Mucosa of stomach (tissue), 1 donor: ENCODE measurements around the gene STEAP2.
A peak's percentile ranks its signal among the peaks of the same experiment; 100 is the strongest.

ENCODE experiments used
- H3K27me3 ChIP-seq: one replicate; pipeline ENCODE4 v1.7.0; 2013; ENCODE audit warnings: mild to moderate bottlenecking, low read length; ENCODE audit not compliant: control insufficient read depth, insufficient read depth
- H3K36me3 ChIP-seq: one replicate; pipeline ENCODE4 v1.7.0; 2013; ENCODE audit warnings: low read length; ENCODE audit not compliant: control insufficient read depth, insufficient read depth
- H3K4me1 ChIP-seq: one replicate; pipeline ENCODE4 v1.7.0; 2013; ENCODE audit warnings: mild to moderate bottlenecking, low read length; ENCODE audit not compliant: control insufficient read depth, insufficient read depth
- H3K4me3 ChIP-seq: one replicate; pipeline ENCODE4 v1.7.0; 2013; ENCODE audit warnings: low read length
- H3K9ac ChIP-seq: one replicate; pipeline ENCODE4 v1.7.0; 2013; ENCODE audit warnings: mild to moderate bottlenecking, low read length, moderate library complexity
- H3K9me3 ChIP-seq: one replicate; pipeline ENCODE4 v1.7.0; 2013; ENCODE audit warnings: mild to moderate bottlenecking, low read length, moderate library complexity; ENCODE audit not compliant: control insufficient read depth
- donor health status: Pancreatic carcinoma.

Gene STEAP2

DNA sequence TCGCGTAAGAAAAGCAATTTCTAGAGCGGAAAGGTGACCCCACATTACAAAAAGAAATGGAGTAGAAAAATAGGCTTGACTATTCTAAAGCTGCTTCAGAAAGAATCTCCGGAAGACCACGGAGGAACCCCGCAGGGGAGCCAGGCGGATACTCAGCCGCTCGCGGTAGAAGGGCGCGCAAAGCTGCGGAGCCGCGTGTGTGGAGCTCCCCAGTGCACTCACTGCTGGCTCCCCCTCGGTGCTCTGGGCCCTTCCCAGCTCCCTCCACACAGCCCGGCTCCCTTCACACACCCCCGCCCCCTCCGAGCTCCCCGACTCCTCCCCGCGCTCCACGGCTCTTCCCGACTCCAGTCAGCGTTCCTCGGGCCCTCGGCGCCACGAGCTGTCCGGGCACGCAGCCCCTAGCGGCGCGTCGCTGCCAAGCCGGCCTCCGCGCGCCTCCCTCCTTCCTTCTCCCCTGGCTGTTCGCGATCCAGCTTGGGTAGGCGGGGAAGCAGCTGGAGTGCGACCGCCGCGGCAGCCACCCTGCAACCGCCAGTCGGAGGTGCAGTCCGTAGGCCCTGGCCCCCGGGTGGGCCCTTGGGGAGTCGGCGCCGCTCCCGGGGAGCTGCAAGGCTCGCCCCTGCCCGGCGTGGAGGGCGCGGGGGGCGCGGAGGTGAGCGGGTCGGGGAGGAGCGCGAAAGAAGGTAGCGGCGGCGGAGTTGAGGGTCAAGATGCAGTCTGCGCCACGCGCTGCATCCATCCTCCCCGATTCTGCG is at the start of gene STEAP2:
TSS of gene STEAP2 (plus strand) at position 350 of the 758 bp plus-strand sequence. CDS start 13,343 bp downstream, outside the sequence.
- Histone ChIP-seq H3K9ac (peak within 1 kb of the TSS; percentile 100), H3K27me3 (no peaks in the 10 kb centered on the region), H3K4me3 (peak within 1 kb of the TSS; percentile 75), H3K36me3 (no peaks in the 10 kb centered on the region), H3K9me3 (no peaks in the 10 kb centered on the region), H3K4me1 (peaks cover 16% of the 10 kb centered on the region)

DNA sequence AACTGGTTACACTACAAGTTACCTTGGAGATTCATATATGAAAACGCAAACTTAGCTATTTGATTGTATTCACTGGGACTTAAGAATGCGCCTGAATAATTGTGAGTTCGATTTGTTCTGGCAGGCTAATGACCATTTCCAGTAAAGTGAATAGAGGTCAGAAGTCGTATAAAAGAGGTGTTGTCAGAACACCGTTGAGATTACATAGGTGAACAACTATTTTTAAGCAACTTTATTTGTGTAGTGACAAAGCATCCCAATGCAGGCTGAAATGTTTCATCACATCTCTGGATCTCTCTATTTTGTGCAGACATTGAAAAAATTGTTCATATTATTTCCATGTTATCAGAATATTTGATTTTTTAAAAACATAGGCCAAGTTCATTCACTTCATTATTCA is 48.0 kb upstream of the STEAP2 start:
- Histone ChIP-seq H3K9me3 (no peaks in the 10 kb centered on the region), H3K9ac (no peak overlapping the region), H3K27me3 (no peaks in the 10 kb centered on the region), H3K36me3 (no peaks in the 10 kb centered on the region), H3K4me1 (peaks cover 5% of the 10 kb centered on the region), H3K4me3 (no peak overlapping the region)

DNA sequence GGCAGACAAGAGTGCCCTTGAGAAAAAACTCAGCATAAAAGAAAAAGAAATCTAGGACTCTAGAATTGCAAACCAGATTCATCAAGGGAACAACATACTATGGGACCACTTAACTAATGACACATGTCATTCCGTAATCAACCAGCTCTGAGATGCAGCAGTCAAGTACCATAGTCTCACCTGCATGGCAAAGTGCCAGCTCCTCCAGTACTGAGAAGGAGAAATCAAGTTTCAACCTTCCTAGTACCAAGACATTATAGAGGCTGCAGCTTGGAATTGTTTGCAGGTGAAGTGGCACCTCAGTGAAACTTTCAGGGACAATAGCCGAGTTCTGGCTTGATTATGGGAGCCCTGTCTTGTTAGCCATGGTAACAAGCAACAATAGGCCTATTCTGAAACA is 45.8 kb upstream of the STEAP2 start:
- no peaks in the 10 kb centered on the region for H3K27me3 ChIP-seq
- no peaks in the 10 kb centered on the region for H3K36me3 ChIP-seq
- no peaks in the 10 kb centered on the region for H3K4me1 ChIP-seq
- H3K4me3 ChIP-seq: no peak overlapping the region
- no peaks in the 10 kb centered on the region for H3K9me3 ChIP-seq
- no peak overlapping the region for H3K9ac ChIP-seq

DNA sequence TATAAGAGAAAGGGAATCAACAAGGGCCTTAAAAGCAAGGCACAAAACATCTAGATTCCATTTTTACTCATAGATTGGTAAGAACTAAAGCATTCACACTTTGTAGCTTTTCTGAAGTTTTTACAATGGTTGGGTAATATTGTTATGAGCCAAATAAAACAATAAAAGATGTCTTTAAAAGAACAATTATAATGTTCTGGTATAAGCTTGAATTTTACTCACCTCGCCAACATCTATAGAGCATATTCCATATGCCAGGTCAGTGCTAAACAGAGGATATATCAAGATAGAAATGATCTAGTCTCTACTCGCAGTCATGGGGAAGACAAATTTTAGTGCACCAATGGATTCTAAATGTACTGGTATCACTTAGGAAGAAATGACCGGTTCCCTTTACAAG is 45.4 kb upstream of the STEAP2 start:
- Histone ChIP-seq H3K4me1 (no peaks in the 10 kb centered on the region), H3K4me3 (no peak overlapping the region), H3K9me3 (no peaks in the 10 kb centered on the region)

GRCh38 chr7:90167361-90167760 is 44.2 kb upstream of the STEAP2 start:
- H3K4me3 ChIP-seq: no peak overlapping the region
- no peaks in the 10 kb centered on the region for H3K27me3 ChIP-seq
- H3K9ac ChIP-seq: no peak overlapping the region
- no peaks in the 10 kb centered on the region for H3K36me3 ChIP-seq
- no peaks in the 10 kb centered on the region for H3K9me3 ChIP-seq
- peaks cover 4% of the 10 kb centered on the region for H3K4me1 ChIP-seq

More for the DNA sequence above, 45.4 kb upstream of the STEAP2 start:
- no peak overlapping the region for H3K9ac ChIP-seq
- H3K27me3 ChIP-seq: no peaks in the 10 kb centered on the region
- H3K36me3 ChIP-seq: no peaks in the 10 kb centered on the region

DNA sequence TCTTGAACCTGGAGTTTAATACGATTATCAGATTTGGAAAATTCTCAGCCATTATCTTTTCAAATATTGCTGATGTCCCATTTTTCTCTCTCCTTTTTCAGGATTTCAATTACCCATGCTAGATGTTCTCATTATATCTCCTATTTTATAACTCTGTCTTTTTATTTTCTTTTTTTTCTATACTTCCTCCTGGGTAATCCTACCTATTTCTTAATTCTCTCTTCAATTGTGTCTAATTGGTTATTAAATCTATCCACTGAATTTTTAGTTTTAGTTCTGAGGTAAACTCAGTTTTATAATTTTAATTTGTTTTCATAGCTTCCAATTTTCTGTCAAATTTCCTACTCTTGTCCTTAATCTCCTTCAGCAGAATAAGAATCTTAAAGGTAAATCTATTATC is 41.6 kb upstream of the STEAP2 start:
- Histone ChIP-seq H3K4me3 (no peak overlapping the region), H3K27me3 (no peaks in the 10 kb centered on the region), H3K36me3 (no peaks in the 10 kb centered on the region), H3K4me1 (peaks cover 10% of the 10 kb centered on the region), H3K9me3 (no peaks in the 10 kb centered on the region), H3K9ac (no peak overlapping the region)

DNA sequence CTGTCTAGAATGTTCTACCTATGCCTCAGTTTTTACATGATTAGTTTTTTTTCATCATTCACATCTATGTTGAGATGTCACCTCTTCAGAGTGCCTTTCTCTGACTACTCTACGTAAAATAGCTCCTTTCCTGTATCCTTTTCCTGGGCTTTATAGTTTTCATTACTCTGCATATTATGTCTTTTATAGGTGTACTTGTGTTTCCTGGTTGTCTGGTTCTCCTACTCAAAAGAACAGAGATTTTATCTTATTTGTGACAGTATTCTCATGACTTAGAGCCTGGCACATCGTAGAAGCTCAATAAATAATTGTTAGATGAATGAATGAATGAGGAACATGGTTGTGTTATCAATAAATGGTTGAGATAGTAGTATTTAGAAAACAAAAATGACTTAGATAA is 39.4 kb upstream of the STEAP2 start:
- Histone ChIP-seq H3K4me3 (no peak overlapping the region), H3K4me1 (peaks cover 10% of the 10 kb centered on the region), H3K9me3 (no peaks in the 10 kb centered on the region), H3K9ac (no peak overlapping the region), H3K36me3 (no peaks in the 10 kb centered on the region), H3K27me3 (no peaks in the 10 kb centered on the region)

GRCh38 chr7:90172624-90173023 is 38.9 kb upstream of the STEAP2 start:
- Histone ChIP-seq H3K4me1 (peaks cover 10% of the 10 kb centered on the region), H3K9me3 (no peaks in the 10 kb centered on the region), H3K9ac (no peak overlapping the region), H3K4me3 (no peak overlapping the region), H3K36me3 (no peaks in the 10 kb centered on the region), H3K27me3 (no peaks in the 10 kb centered on the region)

- Histone ChIP-seq H3K4me1 (peaks cover 10% of the 10 kb centered on the region), H3K27me3 (no peaks in the 10 kb centered on the region), H3K4me3 (no peak overlapping the region), H3K36me3 (no peaks in the 10 kb centered on the region), H3K9ac (no peak overlapping the region), H3K9me3 (no peaks in the 10 kb centered on the region)
These were observed 38.3 kb upstream of the STEAP2 start for GRCh38 chr7:90173127-90173844.

- no peaks in the 10 kb centered on the region for H3K9me3 ChIP-seq
- no peak overlapping the region for H3K9ac ChIP-seq
- H3K27me3 ChIP-seq: no peaks in the 10 kb centered on the region
- H3K36me3 ChIP-seq: no peaks in the 10 kb centered on the region
- H3K4me1 ChIP-seq: peaks cover 30% of the 10 kb centered on the region
- H3K4me3 ChIP-seq: no peak overlapping the region
These were observed 35.9 kb upstream of the STEAP2 start for GRCh38 chr7:90175667-90176066.

GRCh38 chr7:90176195-90176594 is 35.3 kb upstream of the STEAP2 start:
- Histone ChIP-seq H3K36me3 (no peaks in the 10 kb centered on the region), H3K4me3 (no peak overlapping the region), H3K9ac (no peak overlapping the region), H3K27me3 (no peaks in the 10 kb centered on the region), H3K4me1 (peaks cover 30% of the 10 kb centered on the region), H3K9me3 (no peaks in the 10 kb centered on the region)

DNA sequence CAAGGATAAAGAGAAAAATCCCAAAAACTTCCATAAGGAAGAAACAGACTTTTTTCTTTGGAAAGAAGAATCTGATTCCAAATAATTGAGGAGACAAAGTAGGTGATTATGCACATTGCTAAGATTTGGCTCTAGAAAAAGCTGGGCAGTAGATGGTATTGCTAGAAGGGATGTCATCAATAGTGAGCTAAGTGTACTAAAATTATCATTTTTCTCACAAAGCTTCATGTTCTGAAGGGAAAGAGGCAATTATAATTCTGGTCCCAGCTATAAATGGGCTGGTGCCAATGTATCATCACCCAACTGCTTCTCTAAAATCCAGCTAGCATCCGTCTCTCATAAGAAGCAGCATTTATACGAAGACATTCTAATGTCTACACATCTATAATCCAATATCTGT is 33.4 kb upstream of the STEAP2 start:
- Histone ChIP-seq H3K4me1 (peaks cover 19% of the 10 kb centered on the region), H3K27me3 (no peaks in the 10 kb centered on the region), H3K4me3 (no peak overlapping the region), H3K9ac (no peak overlapping the region), H3K36me3 (no peaks in the 10 kb centered on the region), H3K9me3 (no peaks in the 10 kb centered on the region)
